ENCODE measurements around the gene BCL11A. TPM values are rescaled to one million over a fixed set of nuclear protein-coding genes. Genes with fewer than 3 reads are reported as not detected.

BCL11A gene
- total RNA-seq, 4 donors from 2014 or later, result 4.6 to 12.8 (median 9.0) TPM

DNA sequence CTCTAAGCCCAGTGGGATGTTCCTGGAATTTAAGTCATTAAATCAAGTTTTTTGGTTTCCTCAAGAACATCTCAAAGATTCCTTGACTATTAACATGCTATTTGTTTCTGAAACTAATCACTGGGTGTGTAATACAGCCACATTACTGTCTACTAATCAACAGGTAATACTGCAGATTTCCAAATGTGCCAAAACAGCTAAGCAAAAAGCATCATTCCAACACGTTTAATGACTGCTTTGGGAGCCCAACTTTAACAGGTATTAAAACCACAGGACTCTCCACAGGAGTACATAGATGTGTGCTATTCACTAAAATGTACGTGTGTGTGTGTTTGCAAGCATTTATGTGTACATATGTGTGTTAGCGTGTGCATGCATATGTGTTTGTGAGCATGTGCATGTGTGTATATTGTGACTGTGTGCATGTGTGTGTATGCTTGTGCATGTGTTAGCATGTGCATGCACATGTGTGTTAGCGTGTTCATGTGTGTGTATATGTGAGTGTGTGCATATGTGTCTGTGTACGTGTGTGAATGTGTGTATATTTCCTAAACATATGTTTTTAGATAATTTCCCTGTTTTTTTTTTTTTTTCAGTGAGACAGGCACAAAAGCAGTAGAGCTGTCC is 80.7 kb downstream of the BCL11A start:
- 86 to 94% methylated on average over 5 of the region's 5 CpGs for WGBS, 2 donors
- no peak overlapping the region for H3K27ac ChIP-seq
- no peaks in the 10 kb centered on the region for H3K36me3 ChIP-seq
- intact Hi-C loops (cut with DNase I), result no loop called here
- TF ChIP-seq, protein P1, sequence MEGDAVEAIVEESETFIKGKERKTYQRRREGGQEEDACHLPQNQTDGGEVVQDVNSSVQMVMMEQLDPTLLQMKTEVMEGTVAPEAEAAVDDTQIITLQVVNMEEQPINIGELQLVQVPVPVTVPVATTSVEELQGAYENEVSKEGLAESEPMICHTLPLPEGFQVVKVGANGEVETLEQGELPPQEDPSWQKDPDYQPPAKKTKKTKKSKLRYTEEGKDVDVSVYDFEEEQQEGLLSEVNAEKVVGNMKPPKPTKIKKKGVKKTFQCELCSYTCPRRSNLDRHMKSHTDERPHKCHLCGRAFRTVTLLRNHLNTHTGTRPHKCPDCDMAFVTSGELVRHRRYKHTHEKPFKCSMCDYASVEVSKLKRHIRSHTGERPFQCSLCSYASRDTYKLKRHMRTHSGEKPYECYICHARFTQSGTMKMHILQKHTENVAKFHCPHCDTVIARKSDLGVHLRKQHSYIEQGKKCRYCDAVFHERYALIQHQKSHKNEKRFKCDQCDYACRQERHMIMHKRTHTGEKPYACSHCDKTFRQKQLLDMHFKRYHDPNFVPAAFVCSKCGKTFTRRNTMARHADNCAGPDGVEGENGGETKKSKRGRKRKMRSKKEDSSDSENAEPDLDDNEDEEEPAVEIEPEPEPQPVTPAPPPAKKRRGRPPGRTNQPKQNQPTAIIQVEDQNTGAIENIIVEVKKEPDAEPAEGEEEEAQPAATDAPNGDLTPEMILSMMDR (IDR thresholded peaks at IDR 0.05), result no peak
- no peak for TF ChIP-seq POLR2A (IDR thresholded peaks at IDR 0.05)
- H3K4me3 ChIP-seq (replicated peaks in 1 of 3), result no peak overlapping the region
- H3K9me3 ChIP-seq, result no peaks in the 10 kb centered on the region
- H3K4me1 ChIP-seq, result peaks cover 0 to 9% of the 10 kb centered on the region in 2 donors
- H3K27me3 ChIP-seq, result no peaks in the 10 kb centered on the region
- no peak for DNase-seq

DNA sequence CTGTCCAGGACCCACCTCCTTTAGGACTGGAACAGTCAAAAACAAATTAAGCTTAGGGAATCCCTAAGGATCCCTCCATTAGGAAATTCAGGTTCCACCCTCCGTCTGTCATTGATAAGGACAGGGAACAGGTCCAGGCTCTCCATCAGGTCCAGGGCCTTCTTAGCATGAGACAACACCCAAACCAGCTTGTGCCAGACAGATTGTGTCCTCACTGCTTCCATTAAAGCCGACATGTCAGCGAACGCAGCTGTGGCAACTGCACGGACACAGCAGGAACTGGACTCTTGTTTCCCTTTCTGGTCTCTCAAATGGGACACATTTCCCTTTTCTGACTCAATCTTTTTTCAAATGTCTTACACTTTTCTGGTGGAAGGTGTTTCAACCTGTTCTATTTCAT is 81.4 kb downstream of the BCL11A start:
- intact Hi-C loops (cut with DNase I), result no loop called here
- 87 to 91% methylated on average over 5 of the region's 5 CpGs for WGBS, 2 donors
- H3K4me1 ChIP-seq, result peaks cover 0 to 9% of the 10 kb centered on the region in 2 donors
- H3K27me3 ChIP-seq, result no peaks in the 10 kb centered on the region
- H3K4me3 ChIP-seq (replicated peaks in 1 of 3), result no peak overlapping the region
- H3K36me3 ChIP-seq, result no peaks in the 10 kb centered on the region
- no peaks in the 10 kb centered on the region for H3K9me3 ChIP-seq
- DNase-seq, result no peak
- TF ChIP-seq POLR2A (IDR thresholded peaks at IDR 0.05), result no peak
- TF ChIP-seq, protein P1 (IDR thresholded peaks at IDR 0.05), result no peak
- no peak overlapping the region for H3K27ac ChIP-seq

DNA sequence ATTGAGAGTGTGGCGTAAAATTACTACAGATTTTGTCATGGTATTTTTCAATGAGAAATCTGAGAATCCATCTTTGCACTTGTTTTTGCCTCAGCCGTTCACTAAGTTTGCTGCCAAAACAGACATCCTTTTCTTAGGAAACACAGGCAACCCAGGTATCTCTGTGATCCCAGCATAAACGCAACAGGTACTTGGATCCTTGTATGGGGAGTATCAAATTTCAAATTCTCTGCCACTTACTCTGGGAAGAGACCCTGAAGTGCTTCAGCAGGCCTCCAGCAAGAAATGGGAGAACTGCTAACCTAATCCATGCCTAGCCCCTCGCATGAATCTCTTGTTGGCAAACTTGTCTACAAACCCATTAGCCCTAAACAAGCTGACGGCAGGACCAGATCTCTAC is 83.1 kb downstream of the BCL11A start:
- H3K27me3 ChIP-seq, result no peaks in the 10 kb centered on the region
- no peak overlapping the region for H3K27ac ChIP-seq
- intact Hi-C loops (cut with DNase I), result no loop called here
- no peaks in the 10 kb centered on the region for H3K9me3 ChIP-seq
- WGBS, 2 donors, result 62 to 72% methylated on average over 5 of the region's 5 CpGs
- no peaks in the 10 kb centered on the region for H3K36me3 ChIP-seq
- peaks cover 0 to 9% of the 10 kb centered on the region in 2 donors for H3K4me1 ChIP-seq
- no peak for DNase-seq
- no peak overlapping the region for H3K4me3 ChIP-seq (replicated peaks in 1 of 3)
- TF ChIP-seq, protein P1 (IDR thresholded peaks at IDR 0.05), result no peak
- TF ChIP-seq POLR2A (IDR thresholded peaks at IDR 0.05), result no peak

DNA sequence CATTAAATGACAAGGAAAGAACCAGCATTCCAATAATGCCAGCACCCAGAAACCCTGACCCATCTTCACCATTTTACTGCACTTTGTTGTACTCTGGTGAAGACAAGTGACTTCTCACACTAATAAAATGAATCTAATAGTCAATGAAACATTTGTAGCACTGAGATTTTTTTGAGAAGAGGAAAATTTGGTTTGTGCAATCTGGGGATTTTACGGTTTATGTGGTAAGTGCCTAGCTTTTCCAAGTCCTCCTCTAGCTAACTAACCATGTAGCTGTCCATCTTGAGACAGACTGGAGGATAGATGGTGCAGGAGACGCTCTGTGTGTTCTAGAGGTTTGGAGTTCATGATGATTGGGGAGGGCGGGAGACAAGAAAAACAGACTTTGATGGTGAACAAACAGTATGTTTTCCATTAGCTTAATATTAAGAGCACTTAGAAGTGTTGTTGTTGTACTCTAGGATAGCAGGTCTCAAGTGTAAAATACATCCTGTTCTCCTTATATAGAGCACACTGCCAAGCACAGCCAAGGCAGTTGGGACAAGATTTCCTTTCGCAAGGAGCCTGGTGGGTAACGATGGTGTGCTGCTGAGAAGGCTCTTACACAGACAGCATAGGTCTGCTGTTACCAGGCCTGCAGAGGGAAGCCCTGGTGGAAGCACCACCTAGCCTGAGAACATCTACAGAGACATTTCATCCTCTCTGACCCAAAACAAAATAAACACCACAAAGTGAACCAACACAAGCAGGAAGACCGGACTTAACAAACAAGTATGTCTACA is 83.7 kb downstream of the BCL11A start:
- no peak for DNase-seq
- Histone ChIP-seq H3K4me1 (peaks cover 0 to 9% of the 10 kb centered on the region in 2 donors), H3K9me3 (no peaks in the 10 kb centered on the region), H3K27ac (no peak overlapping the region), H3K4me3 (replicated peaks in 1 of 3) (no peak overlapping the region), H3K36me3 (no peaks in the 10 kb centered on the region), H3K27me3 (no peaks in the 10 kb centered on the region)
- no peak for TF ChIP-seq POLR2A (IDR thresholded peaks at IDR 0.05)
- TF ChIP-seq, protein P1 (IDR thresholded peaks at IDR 0.05), result no peak
- WGBS, 2 donors, result 69 to 74% methylated on average over 6 of the region's 6 CpGs
- intact Hi-C loops (cut with DNase I), result no loop called here
